H1 (cell line): ENCODE measurements around the gene MAP7. TPM values are rescaled to one million over a fixed set of nuclear protein-coding genes. Genes with fewer than 3 reads are reported as not detected.

Experiments
- CEBPB ChIP-seq: IDR thresholded peaks from 2 replicates; pipeline ENCODE4 v1.6.1; 2012; ENCODE audit warnings: low read depth, low read length
- CHD2 ChIP-seq: IDR thresholded peaks from 2 replicates; pipeline ENCODE4 v1.6.1; 2012; ENCODE audit warnings: low read length, improper control_type of control experiment
- CHD7 ChIP-seq: fragments of 300-600 bp; sonication (generic); IDR thresholded peaks from 2 replicates; pipeline ENCODE4 v1.7.1; 2012; ENCODE audit warnings: low read length, moderate library complexity, mild to moderate bottlenecking, inconsistent platforms; ENCODE audit not compliant: insufficient replicate concordance
- GABPA ChIP-seq: IDR thresholded peaks from 2 replicates; pipeline ENCODE4 v1.6.1; 2011; ENCODE audit warnings: mild to moderate bottlenecking, low read length, moderate library complexity, borderline replicate concordance; ENCODE audit not compliant: insufficient read depth
- KDM4A ChIP-seq: IDR thresholded peaks from one replicate; pipeline ENCODE4 v1.7.1; 2012; ENCODE audit warnings: low read depth, mild to moderate bottlenecking, moderate library complexity, low read length, inconsistent platforms; ENCODE audit not compliant: severe bottlenecking
- TAF1 ChIP-seq: IDR thresholded peaks from 2 replicates; pipeline ENCODE4 v1.6.1; 2011; ENCODE audit warnings: mild to moderate bottlenecking, low read depth, low read length
- TEAD4 ChIP-seq: IDR thresholded peaks from 2 replicates; pipeline ENCODE4 v1.6.1; 2012; ENCODE audit warnings: low read depth, low read length, inconsistent platforms, mixed read lengths
- polyA plus RNA-seq, 7 experiments: library from polyadenylated mRNA; depleted of rRNA in 3 of 7; stranded (reverse) in 5 of 7; unstranded in 2 of 7; fragments of >200 nt in 5 of 7; fragments of 200-250 nt in 2 of 7; gene quantifications; 1 replicate in 5 of 7; 2 replicates in 1 of 7; 4 replicates in 1 of 7; pipeline versions ENCODE4 v1.2.1 to v1.2.3, GENCODE V29; 2011 to 2013; ENCODE audit warnings: missing spikeins in 2 of 7, mixed read lengths in 2 of 7
- total RNA-seq: library from RNA; stranded (reverse); fragmentation: NEBNext Ultra II Directional; extraction: Animal tissue kit (Norgen Biotek cat#: 25700); gene quantifications from 2 replicates; pipeline ENCODE4 v1.2.1, GENCODE V29; 2021

Gene MAP7
- total and polyA plus RNA-seq, 2 of the 8 experiments (the other 6 are each of a cell fraction or from before 2014, with no cell fraction given), result 13.5 to 66.9 TPM

DNA sequence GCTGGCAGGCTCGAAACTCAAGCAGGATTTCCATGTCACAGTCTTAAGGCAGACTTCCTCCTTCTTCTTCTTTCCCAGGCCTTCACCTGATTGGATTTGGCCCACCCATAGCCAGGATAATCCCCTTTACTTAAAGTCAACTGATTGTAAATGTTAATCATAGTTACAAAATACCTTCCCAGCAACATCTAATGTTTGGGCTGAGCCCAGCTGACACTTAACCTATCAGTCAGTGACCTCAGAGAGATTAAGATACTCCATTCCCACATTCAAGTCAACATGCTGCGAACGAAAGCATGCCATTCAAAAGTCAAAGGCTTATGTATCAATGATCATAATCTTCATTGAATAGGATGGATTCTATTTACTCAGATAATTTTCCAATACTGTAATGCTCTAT, 16.0 kb downstream of the MAP7 start (continued):
- TF ChIP-seq CHD7 (no peak), CEBPB (no peak), TAF1 (no peak), CHD2 (no peak), GABPA (no peak), TEAD4 (no peak), KDM4A (no peak)
